Activated CD8-positive, alpha-beta memory T cell treated with anti-CD3 and anti-CD28 coated beads, Interleukin-2, amount 50 U/mL, for 1 hour (primary cell): ENCODE results near the gene TP53I11.

Source experiments
- DNase-seq: peaks from one replicate; pipeline ENCODE4 v3.0.0-alpha.2; 2020; ENCODE audit errors: extremely low read depth

TP53I11 gene

GRCh38 chr11:44912270-44912987, 38.3 kb downstream of the TP53I11 start:
- no peak for DNase-seq

GRCh38 chr11:44911029-44911814, 39.5 kb downstream of the TP53I11 start:
- DNase-seq: peak; percentile 63

GRCh38 chr11:44910591-44910990, 40.1 kb downstream of the TP53I11 start:
- no peak for DNase-seq

- DNase-seq: no peak
These were observed 41.1 kb downstream of the TP53I11 start for GRCh38 chr11:44909557-44909956.

GRCh38 chr11:44906649-44907048, 44.0 kb downstream of the TP53I11 start:
- no peak for DNase-seq

- no peak for DNase-seq
These were observed 45.4 kb downstream of the TP53I11 start for GRCh38 chr11:44905131-44905866.

GRCh38 chr11:44904261-44905020, 46.2 kb downstream of the TP53I11 start:
- no peak for DNase-seq

GRCh38 chr11:44903518-44903917, 47.2 kb downstream of the TP53I11 start:
- DNase-seq: no peak

GRCh38 chr11:44903035-44903434, 47.6 kb downstream of the TP53I11 start:
- no peak for DNase-seq

- no peak for DNase-seq
These were observed 48.9 kb downstream of the TP53I11 start for GRCh38 chr11:44901786-44902185.

GRCh38 chr11:44901120-44901633, 49.5 kb downstream of the TP53I11 start:
- DNase-seq: no peak

- no peak for DNase-seq
These were observed 50.7 kb downstream of the TP53I11 start for GRCh38 chr11:44899959-44900358.

- DNase-seq: no peak
These were observed 56.7 kb downstream of the TP53I11 start for GRCh38 chr11:44893846-44894617.

- DNase-seq: no peak
These were observed 57.3 kb downstream of the TP53I11 start for GRCh38 chr11:44893308-44893822.

- no peak for DNase-seq
These were observed 57.8 kb downstream of the TP53I11 start for GRCh38 chr11:44892843-44893242.

- DNase-seq: no peak
These were observed 61.4 kb downstream of the TP53I11 start for GRCh38 chr11:44889266-44889665.

GRCh38 chr11:44887636-44888035, 63.0 kb downstream of the TP53I11 start:
- DNase-seq: no peak

- DNase-seq: no peak
These were observed 63.9 kb downstream of the TP53I11 start for GRCh38 chr11:44886790-44887140.

GRCh38 chr11:44885919-44886789, 64.5 kb downstream of the TP53I11 start:
- DNase-seq: no peak
